HUES48 (cell line): Measurements from ENCODE around the gene CD2BP2.

Experiments used
- H3K27ac ChIP-seq: one replicate; pipeline ENCODE4 v1.7.0; 2013; ENCODE audit warnings: low read depth, low read length, inconsistent platforms
- H3K27me3 ChIP-seq: 2 replicates; pipeline ENCODE4 v1.6.1; 2013; ENCODE audit warnings: mild to moderate bottlenecking, low read length; ENCODE audit not compliant: control insufficient read depth, insufficient read depth
- H3K36me3 ChIP-seq: 2 replicates; pipeline ENCODE4 v1.6.1; 2013; ENCODE audit warnings: low read length; ENCODE audit not compliant: control insufficient read depth, insufficient read depth
- H3K4me1 ChIP-seq: 2 replicates; pipeline ENCODE4 v1.6.1; 2013; ENCODE audit warnings: mild to moderate bottlenecking, low read length; ENCODE audit not compliant: control insufficient read depth, insufficient read depth
- H3K4me3 ChIP-seq: 2 replicates; pipeline ENCODE4 v1.5.1; 2013; ENCODE audit warnings: mild to moderate bottlenecking, low read depth, low read length
- H3K9ac ChIP-seq: 2 replicates; pipeline ENCODE4 v1.6.1; 2013; ENCODE audit warnings: mild to moderate bottlenecking, low read depth, low read length, moderate library complexity
- H3K9me3 ChIP-seq: 2 replicates; pipeline ENCODE4 v1.6.1; 2013; ENCODE audit warnings: low read length; ENCODE audit not compliant: control insufficient read depth, insufficient read depth

CD2BP2 gene

GRCh38 chr16:30394592-30395154, 39.6 kb upstream of the CD2BP2 start:
- Histone ChIP-seq H3K9me3 (no peaks in the 10 kb centered on the region), H3K36me3 (peaks cover 23% of the 10 kb centered on the region), H3K27me3 (no peaks in the 10 kb centered on the region), H3K9ac (peak overlapping the region; percentile 97), H3K27ac (peak overlapping the region; percentile 99), H3K4me3 (peak overlapping the region; percentile 85), H3K4me1 (peaks cover 14% of the 10 kb centered on the region)

- Histone ChIP-seq H3K36me3 (no peaks in the 10 kb centered on the region), H3K4me1 (no peaks in the 10 kb centered on the region), H3K27me3 (no peaks in the 10 kb centered on the region), H3K9ac (no peak overlapping the region), H3K4me3 (no peak overlapping the region), H3K27ac (no peak overlapping the region), H3K9me3 (no peaks in the 10 kb centered on the region)
These were observed 28.4 kb upstream of the CD2BP2 start for GRCh38 chr16:30383521-30383920.

DNA sequence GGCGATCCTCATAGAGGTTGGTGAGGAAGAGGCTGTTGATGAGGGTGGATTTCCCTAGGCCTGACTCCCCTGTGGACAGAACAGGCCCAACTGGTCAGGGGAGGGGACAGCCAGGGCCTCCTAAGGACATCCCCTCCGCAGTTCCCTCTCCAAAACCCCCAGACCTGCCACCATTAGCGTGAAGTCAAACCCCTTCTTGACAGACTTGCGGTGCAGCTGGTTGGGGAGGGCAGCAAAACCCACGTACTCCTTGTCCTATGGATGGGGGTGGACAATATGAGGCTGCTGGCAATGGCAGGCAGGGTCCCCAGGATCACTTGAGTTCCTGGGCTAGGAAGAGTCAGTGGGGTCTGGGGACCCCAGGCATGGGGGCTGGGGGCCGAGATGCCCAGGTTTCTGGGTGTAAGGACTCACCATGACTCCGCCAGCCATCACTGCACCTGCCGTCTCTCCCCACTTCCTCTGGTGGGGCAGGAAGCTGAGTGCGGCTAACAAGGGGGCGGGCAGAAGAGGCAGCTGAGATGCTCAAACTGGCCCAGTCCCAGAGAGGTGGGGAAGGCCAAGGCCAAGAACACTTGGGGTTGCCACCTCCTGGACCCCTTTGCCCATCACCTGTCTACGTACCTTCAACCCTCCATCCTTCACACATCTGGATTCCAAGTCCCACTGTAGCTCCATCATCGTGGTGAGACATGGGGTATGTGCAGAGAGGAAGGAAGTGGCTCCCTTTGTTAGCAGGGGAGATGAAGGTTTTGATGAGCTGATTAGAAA, 27.2 kb upstream of the CD2BP2 start, which contains the start of gene SEPTIN1:
Gene SEPTIN1, minus strand, starts transcription at position 451 of the 771 bp plus-strand sequence. Its CDS starts 19 bp downstream, at position 432.
- Histone ChIP-seq H3K9me3 (no peaks in the 10 kb centered on the region), H3K4me1 (peaks cover 2% of the 10 kb centered on the region), H3K9ac (no peak within 1 kb of the TSS), H3K36me3 (no peaks in the 10 kb centered on the region), H3K4me3 (no peak within 1 kb of the TSS), H3K27ac (peak within 1 kb of the TSS; percentile 12), H3K27me3 (no peaks in the 10 kb centered on the region)

GRCh38 chr16:30381291-30382041, 26.4 kb upstream of the CD2BP2 start:
- no peaks in the 10 kb centered on the region for H3K27me3 ChIP-seq
- no peaks in the 10 kb centered on the region for H3K9me3 ChIP-seq
- no peak overlapping the region for H3K4me3 ChIP-seq
- no peak overlapping the region for H3K9ac ChIP-seq
- no peaks in the 10 kb centered on the region for H3K36me3 ChIP-seq
- H3K27ac ChIP-seq: peak overlapping the region; percentile 12
- H3K4me1 ChIP-seq: peaks cover 6% of the 10 kb centered on the region

- no peak overlapping the region for H3K9ac ChIP-seq
- peaks cover 6% of the 10 kb centered on the region for H3K4me1 ChIP-seq
- no peaks in the 10 kb centered on the region for H3K9me3 ChIP-seq
- no peaks in the 10 kb centered on the region for H3K27me3 ChIP-seq
- no peak overlapping the region for H3K4me3 ChIP-seq
- H3K36me3 ChIP-seq: no peaks in the 10 kb centered on the region
- H3K27ac ChIP-seq: no peak overlapping the region
These were observed 25.7 kb upstream of the CD2BP2 start for GRCh38 chr16:30380803-30381208.

DNA sequence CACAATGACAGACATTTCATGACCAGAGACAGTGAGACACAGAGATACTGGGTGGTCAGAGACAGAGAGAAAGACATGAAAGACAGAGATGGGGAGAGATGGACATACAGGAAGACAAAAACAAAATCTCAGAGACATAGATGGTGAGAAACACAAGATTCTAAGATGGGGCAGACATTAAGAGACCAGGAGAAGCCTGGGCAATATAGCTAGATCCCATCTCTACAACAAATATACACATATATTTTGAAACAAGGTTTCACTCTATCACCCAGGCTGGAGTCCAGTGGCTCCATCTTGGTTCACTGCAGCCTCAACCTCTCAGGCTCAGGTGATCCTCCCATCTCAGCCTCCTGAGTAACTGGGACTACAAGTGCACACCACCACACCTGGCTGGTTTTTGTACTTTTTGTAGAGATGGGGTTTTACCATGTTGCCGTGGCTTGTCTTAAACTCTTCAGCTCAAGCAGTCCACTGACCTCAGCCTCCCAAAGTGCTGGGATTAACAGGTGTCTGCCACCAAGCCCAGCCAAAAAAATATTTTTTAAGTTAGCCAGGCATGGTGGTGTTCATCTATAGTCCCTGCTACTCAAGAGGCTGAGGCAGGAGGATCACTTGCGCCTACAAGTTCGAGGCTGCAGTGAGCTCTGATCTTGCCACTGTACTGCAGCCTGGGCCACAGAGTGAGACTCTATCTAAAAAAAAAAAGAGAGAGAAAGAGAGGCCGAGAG, 25.1 kb upstream of the CD2BP2 start:
- Histone ChIP-seq H3K9ac (no peak overlapping the region), H3K4me3 (no peak overlapping the region), H3K36me3 (no peaks in the 10 kb centered on the region), H3K4me1 (peaks cover 6% of the 10 kb centered on the region), H3K9me3 (no peaks in the 10 kb centered on the region), H3K27ac (no peak overlapping the region), H3K27me3 (no peaks in the 10 kb centered on the region)

- Histone ChIP-seq H3K27ac (peak overlapping the region; percentile 100), H3K27me3 (no peaks in the 10 kb centered on the region), H3K4me3 (peak overlapping the region; percentile 80), H3K9me3 (no peaks in the 10 kb centered on the region), H3K9ac (peak overlapping the region; percentile 35; the same call in 1 of the 2 replicates), H3K4me1 (peaks cover 6% of the 10 kb centered on the region), H3K36me3 (no peaks in the 10 kb centered on the region)
These were observed 24.2 kb upstream of the CD2BP2 start for GRCh38 chr16:30379158-30379783.

DNA sequence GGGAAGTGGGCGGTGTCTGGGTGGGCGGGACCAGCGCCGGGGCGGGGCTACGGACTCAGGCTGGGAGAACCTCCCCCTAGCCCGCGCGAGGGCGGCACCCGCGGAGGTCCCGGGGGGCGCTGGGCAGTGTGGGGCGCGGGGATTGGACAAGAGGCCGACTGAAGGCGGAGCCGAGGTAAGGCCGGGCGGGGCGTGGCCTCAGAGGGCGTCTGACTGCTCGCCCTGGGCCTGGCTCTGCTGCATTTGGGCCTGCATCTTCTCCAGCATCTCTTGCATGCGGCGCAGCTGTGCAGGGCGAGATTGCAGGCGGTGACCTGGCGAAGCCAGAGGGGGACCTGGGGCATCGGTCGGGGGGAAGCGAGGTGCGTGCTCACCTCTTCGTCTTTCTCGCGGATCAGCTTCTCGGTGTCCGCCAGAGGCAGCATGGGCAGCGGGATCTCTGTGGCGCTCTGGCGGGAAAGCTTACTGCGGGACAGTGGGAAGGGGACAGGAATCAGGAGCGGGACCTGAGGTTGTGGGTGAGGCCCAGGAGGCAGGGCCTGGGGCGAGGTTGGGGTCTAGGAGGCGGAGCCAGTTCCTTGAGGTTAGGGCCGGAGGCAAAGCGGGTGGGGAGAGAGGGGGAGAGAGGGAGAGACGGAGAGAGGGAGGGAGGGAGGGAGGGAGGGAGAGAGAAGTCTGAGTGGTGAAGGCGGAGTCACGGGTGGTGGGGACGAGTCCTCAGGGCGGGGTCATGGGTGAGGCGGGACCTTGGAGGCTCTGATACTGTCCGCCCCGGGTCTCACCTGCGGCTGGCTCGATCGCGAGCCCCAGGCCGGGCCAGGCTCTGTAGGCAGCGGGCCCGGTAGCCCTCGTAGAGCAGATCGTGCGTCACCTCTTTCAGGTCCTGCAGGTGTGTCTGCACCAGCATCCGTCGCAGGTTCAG, 23.4 kb upstream of the CD2BP2 start:
- no peaks in the 10 kb centered on the region for H3K27me3 ChIP-seq
- no peaks in the 10 kb centered on the region for H3K9me3 ChIP-seq
- H3K27ac ChIP-seq: peak overlapping the region; percentile 100
- no peaks in the 10 kb centered on the region for H3K36me3 ChIP-seq
- peak overlapping the region; percentile 84 for H3K9ac ChIP-seq
- peak overlapping the region; percentile 80 for H3K4me3 ChIP-seq
- H3K4me1 ChIP-seq: peaks cover 6% of the 10 kb centered on the region

DNA sequence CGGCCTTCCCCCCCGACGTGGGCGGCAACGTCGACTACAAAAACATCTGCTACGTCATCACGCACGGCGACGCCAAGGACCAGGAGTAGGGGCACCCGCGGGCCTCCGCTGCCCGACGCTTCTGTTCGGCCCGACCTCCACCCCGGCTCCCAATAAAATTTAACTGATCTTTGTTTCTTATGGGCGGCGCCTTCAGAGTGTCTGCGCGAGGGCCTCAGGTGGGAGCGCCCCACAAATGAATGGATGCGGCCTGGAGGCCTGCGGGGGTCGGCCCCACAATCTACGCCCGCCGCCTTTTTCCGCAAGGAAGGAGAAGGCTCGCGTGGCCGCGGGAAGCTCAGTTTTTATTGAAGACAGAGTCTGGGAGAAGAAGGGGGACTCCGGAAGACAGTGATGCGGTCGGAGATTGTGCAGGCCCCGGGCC, 22.7 kb upstream of the CD2BP2 start:
- Histone ChIP-seq H3K27ac (peak overlapping the region; percentile 100), H3K9ac (peak overlapping the region; percentile 84), H3K27me3 (no peaks in the 10 kb centered on the region), H3K36me3 (no peaks in the 10 kb centered on the region), H3K9me3 (no peaks in the 10 kb centered on the region), H3K4me1 (peaks cover 6% of the 10 kb centered on the region), H3K4me3 (peak overlapping the region; percentile 80)
